ENCODE data around the gene TNFAIP3. TPM values are rescaled to one million over a fixed set of nuclear protein-coding genes. Genes with fewer than 3 reads are reported as not detected.
A peak's percentile ranks its signal among the peaks of the same experiment; 100 is the strongest.
"Not testable (repeated sequence)": the region's sequence is repeated elsewhere in the genome, so short reads cannot be mapped to it uniquely, and the experiment has no call there.

Gene TNFAIP3
- total RNA-seq, 1 experiment from 2014 or later, result 19.2 TPM

DNA sequence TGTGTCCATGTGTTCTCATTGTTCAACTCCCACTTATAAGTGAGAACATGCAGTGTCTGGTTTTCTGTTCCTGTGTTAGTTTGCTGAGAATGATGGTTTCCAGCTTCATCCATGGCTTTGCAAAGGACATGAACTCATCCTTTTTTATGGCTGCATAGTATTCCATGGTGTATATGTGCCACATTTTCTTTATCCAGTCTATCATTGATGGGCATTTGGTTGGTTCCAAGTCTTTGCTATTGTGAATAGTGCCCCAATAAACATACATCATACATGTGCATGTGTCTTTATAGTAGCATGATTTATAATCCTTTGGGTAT lies 17.8 kb downstream of the TNFAIP3 start:
- in situ Hi-C loops (cut with HindIII; ENCODE audit: low pct_unique_long_range_greater_than_20kb, low sequenced_read_pairs), result not testable (repeated sequence)

DNA sequence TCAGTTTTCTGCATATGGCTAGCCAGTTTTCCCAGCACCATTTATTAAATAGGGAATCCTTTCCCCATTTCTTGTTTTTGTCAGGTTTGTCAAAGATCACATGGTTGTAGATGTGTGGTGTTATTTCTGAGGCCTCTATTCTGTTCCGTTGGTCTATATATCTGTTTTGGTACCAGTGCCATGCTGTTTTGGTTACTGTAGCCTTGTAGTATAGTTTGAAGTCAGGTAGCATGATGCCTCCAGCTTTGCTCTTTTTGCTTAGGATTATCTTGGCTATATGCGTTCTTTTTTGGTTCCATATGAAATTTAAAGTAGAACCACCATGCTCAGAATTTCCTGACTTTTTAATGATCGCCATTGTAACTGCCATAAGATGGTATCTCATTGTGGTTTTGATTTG lies 19.2 kb downstream of the TNFAIP3 start:
- DNase-seq (ENCODE audit: low read depth); in situ Hi-C loops (cut with HindIII; ENCODE audit: low pct_unique_long_range_greater_than_20kb, low sequenced_read_pairs): not testable (repeated sequence)

More for the DNA sequence above, 17.8 kb downstream of the TNFAIP3 start:
- not testable (repeated sequence) for DNase-seq (ENCODE audit: low read depth)

DNA sequence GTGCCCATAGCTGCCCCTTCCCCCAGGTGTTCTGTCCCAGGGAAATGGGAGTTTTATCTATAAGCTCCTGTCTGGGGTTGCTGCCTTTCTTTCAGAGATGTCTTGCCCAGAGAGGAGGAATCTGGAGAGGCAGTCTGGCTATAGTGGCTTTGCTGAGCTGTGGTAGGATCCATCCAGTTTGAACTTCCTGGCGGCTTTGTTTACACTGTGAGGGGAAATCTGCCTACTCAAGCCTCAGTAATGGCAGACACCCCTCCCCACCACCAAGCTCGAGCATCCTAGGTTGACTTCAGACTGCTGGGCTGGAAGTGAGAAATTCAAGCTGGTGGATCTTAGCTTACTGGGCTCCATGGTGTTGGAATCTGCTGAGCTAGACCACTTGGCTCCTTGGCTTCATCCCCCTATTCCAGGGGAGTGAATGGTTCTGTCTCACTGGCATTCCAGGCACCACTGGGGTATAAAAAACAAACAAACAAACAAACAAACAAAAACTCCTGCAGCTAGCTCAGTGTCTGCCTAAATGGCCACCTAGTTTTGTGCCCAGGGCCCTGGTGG lies 24.0 kb downstream of the TNFAIP3 start:
- DNase-seq (ENCODE audit: low read depth), result no peak
- in situ Hi-C loops (cut with HindIII; ENCODE audit: low pct_unique_long_range_greater_than_20kb, low sequenced_read_pairs), result no loop called here

DNA sequence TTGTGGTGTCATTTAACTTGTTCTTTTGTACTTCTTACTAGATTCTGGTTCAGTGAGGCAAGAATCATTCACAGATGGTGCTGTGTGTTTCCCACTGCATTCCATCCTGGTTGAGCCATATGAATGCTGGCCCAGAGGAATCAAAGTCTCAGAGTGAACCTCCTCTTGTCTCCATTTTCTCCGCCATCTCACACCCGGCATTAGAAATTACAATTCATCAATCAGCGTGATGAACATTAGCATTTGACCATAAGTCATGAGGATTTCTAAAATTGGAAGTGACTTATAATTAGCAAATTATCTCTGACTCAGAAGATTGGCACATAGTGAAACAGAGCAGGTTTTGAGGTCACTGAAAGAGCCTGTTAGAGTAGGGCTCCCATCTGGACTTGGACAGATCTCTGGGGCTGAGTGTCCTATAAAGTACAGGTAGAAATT lies 25.2 kb downstream of the TNFAIP3 start:
- no peak for DNase-seq (ENCODE audit: low read depth)
- in situ Hi-C loops (cut with HindIII; ENCODE audit: low pct_unique_long_range_greater_than_20kb, low sequenced_read_pairs), result no loop called here

DNA sequence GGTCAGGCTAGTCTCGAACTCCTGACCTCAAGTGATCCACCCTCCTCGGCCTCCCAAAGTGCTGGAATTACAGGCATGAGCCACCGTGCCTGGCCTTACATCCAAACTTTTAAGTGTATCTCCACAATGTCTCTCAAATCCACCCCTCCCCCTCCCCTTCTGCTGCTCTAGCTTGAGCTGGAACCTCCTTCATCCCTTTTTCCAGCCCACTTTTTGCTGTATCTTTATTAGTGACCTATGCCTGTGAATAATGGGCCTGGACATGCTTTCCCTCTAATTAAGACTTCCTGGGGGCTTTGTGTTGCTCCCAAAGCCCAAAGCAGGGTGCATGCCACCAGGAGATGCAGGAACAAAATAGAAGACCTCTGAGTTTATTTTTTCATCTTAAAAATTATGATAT lies 26.1 kb downstream of the TNFAIP3 start:
- in situ Hi-C loops (cut with HindIII; ENCODE audit: low pct_unique_long_range_greater_than_20kb, low sequenced_read_pairs), result no loop called here
- no peak for DNase-seq (ENCODE audit: low read depth)

DNA sequence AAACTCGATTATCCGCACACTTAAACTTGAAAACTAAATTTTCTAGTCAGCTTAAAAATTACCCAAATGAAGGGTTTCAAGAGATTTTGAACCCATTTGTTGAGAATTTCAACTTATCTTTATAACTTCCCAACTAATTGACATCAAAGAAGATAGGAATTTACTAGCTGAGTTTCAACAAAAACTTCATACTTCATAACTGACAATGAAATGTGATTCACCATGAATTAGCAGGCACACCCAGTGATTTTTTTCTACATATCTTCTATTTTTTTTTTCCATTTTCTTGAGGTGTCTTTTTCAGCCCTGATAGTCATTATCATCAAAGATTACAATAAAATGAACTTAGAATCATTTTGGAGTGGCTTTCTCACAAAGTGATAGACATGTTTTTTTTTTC lies 26.7 kb downstream of the TNFAIP3 start:
- in situ Hi-C loops (cut with HindIII; ENCODE audit: low pct_unique_long_range_greater_than_20kb, low sequenced_read_pairs), result no loop called here
- no peak for DNase-seq (ENCODE audit: low read depth)

DNA sequence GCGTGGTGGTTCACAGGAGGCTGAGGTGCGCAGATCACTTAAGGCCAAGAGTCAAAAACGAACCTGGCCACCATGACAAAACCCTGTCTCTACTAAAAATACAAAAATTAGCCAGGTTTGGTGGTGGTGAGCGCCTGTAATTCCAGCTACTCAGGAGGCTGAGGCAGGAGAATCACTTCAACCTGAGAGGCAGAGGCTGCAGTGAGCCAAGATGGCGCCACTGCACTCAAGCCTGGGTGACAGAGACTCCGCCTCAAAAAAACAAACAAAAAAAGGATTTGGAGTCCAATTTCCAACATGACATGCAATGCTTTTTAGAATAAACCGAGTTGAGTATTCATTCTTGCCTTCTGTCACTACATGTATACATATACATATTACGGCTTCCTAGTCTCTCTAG lies 27.3 kb downstream of the TNFAIP3 start:
- in situ Hi-C loops (cut with HindIII; ENCODE audit: low pct_unique_long_range_greater_than_20kb, low sequenced_read_pairs), result not testable (repeated sequence)

DNA sequence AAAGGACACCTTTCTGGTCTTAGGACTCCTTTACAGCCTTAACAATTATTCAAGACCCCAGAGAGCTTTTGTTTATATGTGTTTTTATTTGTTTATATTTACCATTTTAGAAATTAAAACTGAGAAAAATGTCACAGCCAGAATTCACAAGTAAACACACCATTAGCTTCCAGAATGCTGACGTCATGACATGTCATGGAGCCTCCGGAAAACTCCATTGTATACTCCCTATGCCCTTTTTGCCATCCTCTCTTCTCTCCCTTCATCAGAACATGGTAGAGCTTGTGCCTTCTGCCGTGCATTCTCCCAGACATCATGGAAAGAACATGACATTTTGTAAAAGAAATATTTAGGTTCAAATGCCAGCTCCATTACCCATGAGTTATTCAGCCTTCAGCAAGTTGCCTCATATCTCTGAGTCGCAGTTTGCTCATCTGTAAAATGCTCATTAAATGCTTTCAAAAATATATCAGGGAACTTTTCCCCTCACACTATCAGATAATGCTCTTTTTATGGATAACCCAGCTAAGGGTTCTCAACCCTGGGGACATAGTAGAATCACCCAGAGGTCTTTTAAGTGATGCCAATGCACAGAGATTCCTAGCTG lies 27.8 kb downstream of the TNFAIP3 start:
- in situ Hi-C loops (cut with HindIII; ENCODE audit: low pct_unique_long_range_greater_than_20kb, low sequenced_read_pairs), result no loop called here
- no peak for DNase-seq (ENCODE audit: low read depth)

More for the DNA sequence above, 27.3 kb downstream of the TNFAIP3 start:
- not testable (repeated sequence) for DNase-seq (ENCODE audit: low read depth)

DNA sequence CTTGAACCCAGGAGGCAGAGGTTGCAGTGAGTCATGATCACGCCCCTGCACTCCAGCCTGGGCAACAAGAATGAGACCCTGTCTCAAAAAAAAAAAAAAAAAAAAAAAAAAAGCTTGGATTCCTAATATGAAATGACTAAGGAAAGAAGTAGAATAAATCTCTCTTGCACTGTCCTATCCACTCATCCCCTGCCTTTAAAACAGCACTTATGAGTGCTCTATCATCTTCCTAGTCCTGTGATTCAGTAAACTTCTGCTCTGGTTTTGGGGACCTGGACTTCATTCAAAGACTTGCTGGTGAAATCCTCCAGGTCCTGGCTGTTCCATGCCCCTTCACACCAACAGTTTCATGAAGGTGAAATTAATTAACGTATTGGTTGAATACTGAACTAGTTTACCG lies 29.6 kb downstream of the TNFAIP3 start:
- in situ Hi-C loops (cut with HindIII; ENCODE audit: low pct_unique_long_range_greater_than_20kb, low sequenced_read_pairs), result no loop called here
- DNase-seq (ENCODE audit: low read depth), result no peak

DNA sequence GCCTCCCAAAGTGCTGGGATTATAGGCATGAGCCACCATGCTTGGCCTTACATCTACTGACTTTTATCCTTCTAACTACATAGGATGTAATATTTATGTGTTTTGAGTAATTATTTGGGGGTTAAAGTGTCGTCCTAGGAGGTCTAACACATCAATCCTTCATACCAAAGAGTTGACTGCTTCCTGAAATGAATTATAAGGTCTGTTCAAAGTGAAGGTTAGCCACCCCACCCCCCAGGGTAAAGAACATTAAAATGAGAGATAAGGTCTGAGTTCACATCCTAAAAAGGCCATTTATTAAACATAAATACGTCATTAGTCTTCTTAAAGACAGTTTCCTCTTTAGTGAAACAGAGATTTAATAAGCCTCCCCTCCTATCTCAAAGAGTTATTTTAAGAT lies 33.8 kb downstream of the TNFAIP3 start:
- no peak for DNase-seq (ENCODE audit: low read depth)
- in situ Hi-C loops (cut with HindIII; ENCODE audit: low pct_unique_long_range_greater_than_20kb, low sequenced_read_pairs), result no loop called here

DNA sequence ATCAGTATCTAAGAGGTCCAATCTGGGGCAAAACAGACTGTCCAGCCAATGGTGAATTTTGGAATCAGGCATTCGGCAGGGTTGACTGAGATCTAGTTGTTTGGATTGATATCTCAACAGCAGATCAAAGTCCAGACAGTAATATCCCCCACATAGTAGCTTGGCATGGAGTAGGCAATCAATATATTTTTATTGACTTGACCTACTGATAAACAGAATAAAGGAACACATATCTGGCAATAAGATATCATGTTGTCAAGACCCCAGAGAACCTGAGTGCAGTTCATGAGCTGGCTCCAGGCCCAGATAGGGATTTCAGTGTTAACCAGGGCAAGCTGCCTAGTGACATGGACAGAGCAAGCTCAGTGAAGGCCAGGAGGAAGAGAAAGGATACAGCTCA lies 34.4 kb downstream of the TNFAIP3 start:
- in situ Hi-C loops (cut with HindIII; ENCODE audit: low pct_unique_long_range_greater_than_20kb, low sequenced_read_pairs), result no loop called here
- DNase-seq (ENCODE audit: low read depth), result no peak

DNA sequence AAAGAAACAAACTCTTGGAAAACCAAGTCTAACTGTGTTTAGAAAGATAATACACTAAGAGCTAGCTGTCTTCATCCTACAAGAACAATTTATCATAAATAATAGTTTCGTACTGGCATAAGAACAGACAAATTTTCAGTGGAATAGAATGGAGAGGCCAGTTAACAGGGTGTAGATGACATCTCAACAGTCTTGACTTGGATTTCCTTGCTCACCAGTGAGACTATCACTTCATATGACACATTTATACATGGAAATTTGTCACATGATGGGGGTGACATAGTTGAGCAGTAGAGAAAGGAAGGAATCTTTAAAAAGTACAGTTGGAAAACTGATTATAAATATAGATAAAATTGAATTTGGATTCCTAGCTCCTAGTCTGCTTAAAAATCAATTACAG lies 35.6 kb downstream of the TNFAIP3 start:
- no peak for DNase-seq (ENCODE audit: low read depth)
- in situ Hi-C loops (cut with HindIII; ENCODE audit: low pct_unique_long_range_greater_than_20kb, low sequenced_read_pairs), result no loop called here

DNA sequence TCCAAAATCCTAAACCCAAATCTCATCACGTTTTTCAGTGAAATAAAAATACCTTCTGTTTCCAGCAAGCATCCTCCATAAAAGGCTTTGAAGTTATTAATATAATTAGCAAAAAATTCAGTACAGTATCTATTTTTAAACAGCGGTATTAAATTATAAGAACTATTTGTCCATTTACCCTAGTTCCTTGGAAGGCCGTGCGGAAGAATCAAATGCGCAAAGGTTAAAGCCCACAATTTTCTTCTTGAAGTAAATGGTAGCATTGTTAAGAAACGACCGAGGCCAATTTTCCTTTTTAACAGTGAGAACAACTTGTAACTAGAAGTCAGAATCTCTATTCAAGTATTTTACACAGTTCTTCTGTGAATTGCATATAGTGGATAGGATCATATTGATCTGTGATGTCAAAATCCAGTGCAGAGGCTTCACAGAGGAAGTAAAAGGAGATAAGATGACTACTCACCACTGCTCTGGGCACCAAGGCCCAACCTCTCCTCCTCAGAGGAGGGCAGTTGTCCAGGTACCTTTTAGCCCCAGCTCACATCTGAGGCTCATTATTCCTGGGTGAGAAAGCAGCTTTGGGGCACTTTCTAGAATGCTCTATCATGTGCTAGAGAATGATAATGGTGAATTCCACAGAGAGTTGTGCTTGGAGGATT lies 36.3 kb downstream of the TNFAIP3 start:
- no peak for DNase-seq (ENCODE audit: low read depth)
- in situ Hi-C loops (cut with HindIII; ENCODE audit: low pct_unique_long_range_greater_than_20kb, low sequenced_read_pairs), result no loop called here

DNA sequence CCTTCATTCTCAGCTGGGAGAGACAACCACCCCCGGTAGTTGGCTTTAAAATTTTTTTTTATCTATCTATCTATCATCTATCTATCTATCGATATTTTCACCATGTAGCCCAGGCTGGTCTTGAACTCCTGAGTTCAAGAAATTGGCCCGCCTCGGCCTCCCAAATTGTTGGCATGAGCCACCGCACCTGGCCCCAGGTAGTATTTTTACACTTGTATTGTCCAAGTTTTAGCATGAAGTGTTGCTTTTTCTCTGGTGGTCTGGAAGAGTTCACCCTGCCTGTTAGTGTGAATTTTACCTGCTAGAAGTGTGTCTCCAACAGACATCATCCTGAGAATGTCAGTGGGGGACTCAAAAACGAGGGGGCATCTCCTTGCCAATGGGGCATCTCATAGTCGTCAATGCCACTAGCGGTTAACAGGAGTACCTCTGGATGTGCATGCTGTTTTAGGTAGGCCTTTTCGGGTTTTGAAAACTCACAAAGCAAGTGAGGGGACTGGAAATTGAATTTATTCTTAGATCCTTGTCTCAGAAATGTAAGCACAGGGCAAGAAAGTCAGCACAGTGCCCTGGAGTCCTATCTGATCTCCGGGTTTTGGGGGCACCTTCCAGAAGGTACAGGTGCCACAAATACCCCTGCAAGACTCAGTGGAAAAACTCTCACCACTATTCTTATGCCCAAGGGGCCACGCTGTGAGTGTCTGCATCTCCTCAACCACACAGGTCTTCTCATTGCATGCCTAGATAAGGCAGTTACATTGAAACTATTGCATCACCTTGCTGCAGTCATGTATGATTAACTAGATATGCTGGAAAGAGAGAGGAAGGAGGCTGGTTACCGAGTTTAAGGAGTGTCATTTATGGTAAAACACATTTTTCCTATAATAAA lies 37.1 kb downstream of the TNFAIP3 start:
- in situ Hi-C loops (cut with HindIII; ENCODE audit: low pct_unique_long_range_greater_than_20kb, low sequenced_read_pairs), result no loop called here
- DNase-seq (ENCODE audit: low read depth), result peak; percentile 52

DNA sequence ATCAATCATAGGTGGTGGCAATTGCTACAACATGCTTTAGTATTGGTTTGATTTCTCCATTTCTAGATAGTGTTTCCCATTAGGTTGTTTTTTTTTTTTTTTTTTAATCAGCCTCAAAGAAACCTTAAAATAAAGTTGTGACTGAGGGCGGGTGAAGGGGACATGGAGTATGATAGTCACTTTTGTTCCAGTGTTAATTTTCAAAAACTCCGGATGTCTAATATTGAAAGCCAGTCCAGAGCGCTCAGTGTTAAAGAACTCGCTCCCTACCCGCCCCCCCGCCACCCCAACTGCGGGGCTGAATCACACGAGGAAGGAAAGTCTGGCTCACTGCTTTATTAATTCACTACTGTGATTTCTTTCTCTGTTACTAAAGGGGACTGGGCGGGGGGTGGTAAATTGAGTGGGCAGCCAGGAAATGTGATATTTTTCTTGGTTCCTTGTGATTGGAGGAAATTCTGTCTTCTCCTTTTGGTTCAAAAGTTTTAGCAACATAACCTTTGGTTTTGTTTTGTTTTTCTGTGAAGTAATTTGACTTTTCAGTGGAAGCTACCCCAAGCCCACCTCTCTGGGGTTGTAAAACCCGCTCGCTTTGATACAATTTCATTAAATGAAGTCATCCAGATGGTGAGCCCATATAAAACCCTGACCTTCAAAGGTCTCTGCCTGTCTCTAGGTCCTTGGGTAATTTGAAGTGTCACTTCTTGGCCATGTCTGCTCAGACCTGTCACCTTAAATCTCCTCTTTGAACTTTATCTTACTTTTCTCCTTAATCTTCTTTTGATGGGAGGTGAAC lies 38.0 kb downstream of the TNFAIP3 start:
- in situ Hi-C loops (cut with HindIII; ENCODE audit: low pct_unique_long_range_greater_than_20kb, low sequenced_read_pairs), result no loop called here
- DNase-seq (ENCODE audit: low read depth), result peak; percentile 13

DNA sequence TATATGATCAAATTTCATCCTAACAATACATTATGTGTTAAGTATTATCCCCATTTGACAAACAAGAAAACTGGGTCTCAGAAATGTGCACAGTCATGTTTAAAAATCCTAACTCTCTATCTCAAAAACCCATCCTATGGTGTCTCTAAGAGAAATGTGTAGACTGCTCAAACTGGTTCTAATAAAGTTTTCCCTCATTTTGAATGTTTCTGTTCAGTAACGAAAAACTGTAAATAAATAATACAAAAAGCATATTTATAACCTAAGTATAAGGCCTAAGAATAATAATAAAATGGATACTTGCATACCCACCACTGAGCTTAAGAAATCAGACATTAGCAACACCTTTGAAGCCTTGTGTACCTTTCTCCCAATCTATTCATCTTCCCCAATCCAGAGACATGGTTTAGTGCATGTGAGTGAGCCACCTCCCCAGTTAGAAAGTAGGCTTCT lies 39.0 kb downstream of the TNFAIP3 start:
- in situ Hi-C loops (cut with HindIII; ENCODE audit: low pct_unique_long_range_greater_than_20kb, low sequenced_read_pairs), result no loop called here
- DNase-seq (ENCODE audit: low read depth), result no peak

DNA sequence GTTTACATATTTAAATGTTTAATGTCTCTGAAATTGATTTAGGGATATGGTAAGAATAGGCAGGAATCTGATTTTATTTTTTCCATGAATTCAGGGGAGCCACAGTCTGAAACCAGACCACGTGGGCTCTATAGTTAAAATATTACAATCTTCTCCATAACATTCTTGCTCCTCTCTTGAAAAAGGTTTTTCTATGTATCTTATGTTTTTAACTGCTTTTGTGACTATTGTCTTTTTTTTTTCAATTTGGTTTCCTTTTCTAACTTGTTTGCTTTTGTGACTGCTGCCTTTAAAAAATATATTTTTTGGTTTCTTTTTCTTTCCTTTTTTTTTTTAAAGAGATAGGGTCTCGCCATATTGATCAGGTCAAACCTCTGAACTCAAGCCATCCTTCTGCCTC lies 40.1 kb downstream of the TNFAIP3 start:
- no peak for DNase-seq (ENCODE audit: low read depth)
- in situ Hi-C loops (cut with HindIII; ENCODE audit: low pct_unique_long_range_greater_than_20kb, low sequenced_read_pairs), result no loop called here

DNA sequence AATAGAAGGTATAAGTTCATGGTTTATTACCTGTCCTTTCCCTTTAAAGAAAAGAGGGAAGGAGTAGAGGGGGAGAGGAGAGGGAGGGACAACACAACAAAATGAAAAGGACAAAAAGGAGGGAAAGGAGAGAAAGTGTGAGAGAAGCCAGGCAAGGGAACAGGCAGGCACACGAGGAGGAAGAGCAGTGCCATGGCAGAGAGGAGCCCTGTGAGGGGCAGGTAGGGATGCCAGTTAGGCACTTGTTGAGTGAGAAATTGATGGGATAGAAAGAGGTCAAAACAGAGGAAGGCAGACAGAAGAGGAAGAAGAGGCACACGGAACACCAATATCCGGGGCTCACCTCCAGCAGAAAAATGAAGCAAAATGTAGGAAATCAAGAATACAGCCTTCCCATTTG lies 42.5 kb downstream of the TNFAIP3 start:
- in situ Hi-C loops (cut with HindIII; ENCODE audit: low pct_unique_long_range_greater_than_20kb, low sequenced_read_pairs), result no loop called here
- DNase-seq (ENCODE audit: low read depth), result no peak

Data from Caki2 (cell line).